GM21360 (cell line): ENCODE results near the gene RIMOC1.

Experiments
- ATAC-seq: cut with Tn5 transposase; IDR thresholded peaks from one replicate; pipeline ENCODE4 v1.9.1; 2021; ENCODE audit warnings: mild to moderate bottlenecking, moderate library complexity; ENCODE audit not compliant: unreplicated experiment

The RIMOC1 gene

GRCh38 chr5:41903892-41904799 is at the start of gene RIMOC1:
Gene RIMOC1, plus strand, starts transcription at chr5:41904344. Its CDS starts 24 bp downstream, at chr5:41904368.
- ATAC-seq: peak; percentile 99

DNA sequence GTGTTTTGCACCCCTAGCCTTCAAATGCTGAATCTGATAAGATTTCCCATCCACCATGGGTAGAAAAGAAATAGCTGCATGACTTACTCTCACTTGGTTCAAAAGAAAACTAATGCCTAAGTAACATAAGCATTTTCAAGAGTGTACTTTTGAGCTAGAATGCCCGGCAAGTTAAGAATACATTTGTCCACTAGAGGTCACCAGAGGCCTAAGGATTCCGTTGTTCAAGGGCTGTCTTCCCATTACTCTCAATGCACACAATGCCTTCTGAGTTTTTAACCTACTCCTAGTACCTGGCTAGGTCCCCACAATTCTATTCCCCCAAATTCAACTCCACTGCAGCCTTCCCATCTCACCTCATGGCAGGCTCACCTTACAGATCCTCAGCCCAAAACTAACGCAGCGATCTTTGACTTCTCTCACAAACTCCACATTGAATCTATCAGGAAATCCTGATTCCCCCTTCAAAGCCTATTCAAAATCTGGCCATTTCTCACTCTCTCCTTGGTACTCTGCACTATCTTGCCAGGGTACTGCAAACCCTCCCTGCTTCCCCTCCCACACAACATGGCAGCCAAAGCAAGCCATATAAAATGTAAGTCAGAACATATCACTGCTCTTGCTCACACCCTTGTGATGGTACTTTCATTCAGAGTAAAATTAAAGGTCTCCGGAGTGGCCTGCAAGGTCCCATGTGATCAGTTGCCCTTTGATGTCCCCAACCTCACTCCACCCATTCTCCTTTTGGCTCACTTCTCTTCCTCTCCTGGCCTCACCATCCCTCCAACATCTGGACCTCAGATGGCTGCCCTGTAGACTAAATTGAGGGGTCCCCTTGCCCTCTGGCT is 47.3 kb upstream of the RIMOC1 start:
- peak; percentile 81 for ATAC-seq

DNA sequence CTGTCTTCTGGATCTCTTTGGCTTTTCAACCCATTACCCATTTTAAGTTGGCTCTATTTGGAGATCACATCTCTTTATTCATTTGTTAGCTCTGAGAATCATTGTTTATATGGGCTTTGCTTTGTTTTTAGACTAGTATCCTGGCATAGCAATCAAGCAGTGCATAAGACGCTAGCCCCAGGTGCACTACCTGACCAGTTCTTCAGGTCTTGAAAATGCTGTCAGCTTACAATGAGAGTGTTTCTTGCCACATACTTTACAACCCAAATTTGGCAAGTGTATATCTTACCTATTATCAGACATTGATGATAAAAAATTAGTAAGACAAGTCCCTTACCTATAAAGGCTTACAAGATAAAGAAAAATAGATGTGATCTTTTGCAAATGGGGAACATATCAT is 46.2 kb upstream of the RIMOC1 start:
- ATAC-seq: no peak

DNA sequence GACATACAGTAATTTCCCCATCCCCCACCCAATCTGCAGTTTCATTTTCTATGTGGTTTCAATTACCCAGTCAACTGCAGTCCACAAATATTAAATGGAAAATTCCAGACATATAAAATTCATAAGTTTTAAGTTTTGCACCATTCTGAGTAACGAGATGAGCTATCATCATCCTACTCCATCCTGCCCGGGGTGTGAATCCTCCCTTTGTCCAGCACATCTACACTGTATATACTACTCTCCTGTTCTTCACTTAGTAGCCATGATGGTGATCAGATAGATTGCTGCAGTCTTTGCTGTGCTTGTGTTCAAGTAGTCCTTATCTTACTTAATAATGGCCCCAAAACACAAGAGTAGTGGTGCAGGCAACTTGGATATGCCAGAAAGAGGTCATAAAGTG is 45.3 kb upstream of the RIMOC1 start:
- ATAC-seq: no peak

DNA sequence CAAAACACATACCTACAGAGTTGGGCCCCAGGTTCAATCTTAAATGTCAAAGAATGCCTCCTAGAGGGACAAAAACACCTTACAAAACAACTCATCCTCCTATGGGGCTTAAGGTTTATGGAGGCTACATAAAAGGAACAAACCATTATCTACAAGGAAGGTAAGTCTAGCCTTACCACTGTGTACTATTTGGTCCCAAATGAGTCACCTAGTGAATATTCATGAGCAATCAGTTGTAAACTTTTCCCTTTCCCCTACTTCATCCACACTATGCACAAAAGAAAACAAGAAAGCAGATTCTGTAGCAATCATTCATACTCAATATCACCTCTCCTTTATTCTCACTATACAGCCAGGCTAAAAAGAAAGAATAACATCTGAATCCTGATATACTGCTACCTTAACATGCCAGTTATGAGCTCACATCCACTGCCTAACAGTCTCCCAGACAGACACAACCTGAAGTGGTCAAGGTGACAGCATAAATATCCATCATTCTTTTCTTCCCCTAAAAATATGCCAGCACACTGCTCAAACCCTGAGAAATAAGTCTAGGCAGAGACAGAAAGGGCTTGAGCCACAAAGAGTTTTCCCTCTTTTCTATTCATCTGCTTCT is 40.2 kb upstream of the RIMOC1 start:
- peak; percentile 62 for ATAC-seq

DNA sequence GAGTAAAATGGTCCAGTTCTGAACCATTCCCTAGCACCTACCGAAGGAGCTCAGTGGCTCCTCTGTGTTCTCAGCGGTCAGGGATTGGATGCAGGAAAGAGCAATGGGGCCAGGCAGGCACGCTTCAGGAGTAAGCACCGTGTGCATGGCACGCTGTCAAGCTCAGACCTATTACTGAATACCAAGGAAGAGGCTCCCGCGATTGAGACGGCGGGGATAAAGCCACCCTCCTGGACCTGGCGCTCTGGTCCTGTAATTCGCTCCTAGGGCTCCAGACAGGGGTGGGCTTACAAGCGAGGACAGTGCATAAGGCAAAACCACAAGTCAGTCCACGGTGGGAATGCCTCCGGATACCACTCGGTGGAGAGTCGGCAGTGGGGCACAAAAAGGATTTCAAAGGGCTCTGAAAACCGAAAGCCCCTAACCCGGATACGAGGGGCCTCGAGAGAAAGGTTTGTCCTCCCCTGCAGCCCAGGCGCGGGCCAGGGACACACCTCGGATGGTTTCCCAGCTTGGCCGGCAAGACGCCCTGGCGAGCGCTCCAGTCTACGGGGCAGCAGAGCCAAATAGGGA is 34.9 kb upstream of the RIMOC1 start:
- no peak for ATAC-seq

DNA sequence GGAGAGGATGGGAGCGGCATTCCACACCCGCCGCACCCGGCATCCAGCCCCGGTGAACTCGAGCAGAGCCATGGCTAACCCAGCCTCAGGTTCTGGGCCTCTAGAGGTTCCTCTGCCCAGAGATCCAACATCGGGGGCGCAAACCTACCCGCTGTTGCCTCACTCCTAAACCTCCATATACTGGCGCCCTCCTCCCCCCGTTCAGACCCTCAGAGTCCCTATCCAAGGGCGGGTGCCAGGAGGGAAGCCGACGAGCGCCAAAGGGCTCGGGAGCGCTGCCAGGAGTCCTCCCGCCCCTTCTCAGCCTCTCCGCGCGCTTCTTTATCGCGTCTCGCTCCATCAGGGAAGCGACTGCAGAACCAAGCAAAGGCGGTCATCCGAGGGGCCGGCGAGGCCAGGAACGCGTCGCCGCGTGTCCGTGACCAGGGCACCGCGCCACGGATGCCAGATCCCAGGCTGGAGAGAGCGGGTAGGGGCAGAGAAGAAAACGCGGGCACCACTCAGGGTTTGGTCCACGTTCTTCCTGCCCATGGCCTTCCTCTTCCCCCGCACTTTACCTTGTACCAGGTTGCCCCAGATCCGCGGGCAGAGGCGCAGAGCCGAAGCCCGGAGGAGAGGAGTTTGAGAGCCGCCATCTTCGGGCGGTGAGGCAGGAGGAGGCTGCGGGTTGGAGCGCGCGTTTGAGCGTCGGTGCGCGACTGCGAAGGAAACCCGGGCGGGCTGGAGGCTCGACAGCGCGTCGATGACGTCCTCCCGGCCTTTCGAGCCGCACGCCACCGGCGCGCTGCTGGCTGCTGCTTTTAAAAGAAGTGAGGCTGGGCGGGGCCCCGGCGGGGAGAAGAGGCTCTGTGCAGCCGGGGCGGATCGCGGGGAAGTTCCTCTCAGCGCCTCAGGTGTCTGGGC is 34.2 kb upstream of the RIMOC1 start, which contains the start of gene OXCT1:
Gene OXCT1, minus strand, starts transcription at position 702 of the 903 bp plus-strand sequence. Its CDS starts 67 bp downstream, at position 635.
- ATAC-seq: peak; percentile 93

DNA sequence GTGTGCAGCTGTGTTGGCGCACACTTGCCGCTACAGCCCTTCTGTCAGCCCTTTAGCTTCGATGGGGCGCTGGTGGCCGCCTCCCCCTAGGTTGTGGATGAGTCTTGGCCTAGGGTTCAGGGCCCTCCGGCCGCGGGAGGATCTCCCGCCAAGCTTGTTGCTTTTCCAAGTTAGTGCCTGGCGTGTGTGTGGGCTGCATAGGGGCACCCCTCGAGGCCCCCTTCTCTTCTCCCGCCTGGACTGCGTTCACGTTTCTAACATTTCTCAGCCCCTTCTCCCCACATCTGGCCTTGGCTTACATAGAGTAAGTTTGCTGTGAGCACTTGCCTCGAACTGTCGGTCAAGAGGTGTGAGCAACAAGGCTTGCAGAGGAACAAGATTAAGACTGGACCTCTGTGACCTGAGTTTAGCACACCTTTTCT is 33.5 kb upstream of the RIMOC1 start:
- no peak for ATAC-seq

DNA sequence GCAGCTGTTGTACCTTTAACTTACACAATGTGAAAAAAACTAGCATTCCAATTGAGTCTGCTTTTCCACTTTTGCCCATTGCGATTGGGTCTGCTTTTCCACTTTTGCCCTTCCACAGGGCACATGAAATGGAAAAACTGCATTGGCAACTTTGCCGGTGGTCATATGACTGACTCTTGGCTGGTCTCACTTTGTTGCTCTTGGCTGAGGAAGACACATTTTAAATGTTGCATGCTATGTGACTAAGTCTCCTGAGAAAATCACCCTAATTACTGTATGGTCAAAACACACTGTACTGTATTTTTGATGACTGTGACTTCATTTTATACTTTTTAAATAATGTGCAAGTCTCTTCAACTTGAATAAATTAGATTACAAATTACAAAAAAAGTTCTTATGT is 32.3 kb upstream of the RIMOC1 start:
- no peak for ATAC-seq

- no peak for ATAC-seq
These were observed 29.6 kb upstream of the RIMOC1 start for GRCh38 chr5:41874512-41875060.

DNA sequence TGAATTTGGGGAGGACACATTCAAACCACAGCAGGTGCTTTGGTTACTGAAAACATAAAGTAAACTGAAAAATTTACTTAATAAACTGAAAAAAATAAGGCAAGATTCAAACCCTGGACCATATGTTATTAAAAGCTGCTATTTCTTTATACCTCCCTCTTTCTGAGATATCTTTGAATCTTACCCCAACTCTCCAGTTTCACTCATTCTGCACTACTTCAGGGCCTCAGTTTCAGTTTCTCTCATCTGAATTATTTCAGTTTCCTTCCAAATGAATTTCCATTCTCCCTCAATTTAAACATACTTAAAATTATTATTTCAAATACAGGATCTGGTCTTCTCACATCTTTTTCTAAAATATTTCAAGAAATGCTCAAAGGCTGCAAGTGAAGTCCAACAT is 29.0 kb upstream of the RIMOC1 start:
- ATAC-seq: no peak

GRCh38 chr5:41876678-41877077 is 27.5 kb upstream of the RIMOC1 start:
- ATAC-seq: no peak

GRCh38 chr5:41877408-41877807 is 26.7 kb upstream of the RIMOC1 start:
- ATAC-seq: no peak

DNA sequence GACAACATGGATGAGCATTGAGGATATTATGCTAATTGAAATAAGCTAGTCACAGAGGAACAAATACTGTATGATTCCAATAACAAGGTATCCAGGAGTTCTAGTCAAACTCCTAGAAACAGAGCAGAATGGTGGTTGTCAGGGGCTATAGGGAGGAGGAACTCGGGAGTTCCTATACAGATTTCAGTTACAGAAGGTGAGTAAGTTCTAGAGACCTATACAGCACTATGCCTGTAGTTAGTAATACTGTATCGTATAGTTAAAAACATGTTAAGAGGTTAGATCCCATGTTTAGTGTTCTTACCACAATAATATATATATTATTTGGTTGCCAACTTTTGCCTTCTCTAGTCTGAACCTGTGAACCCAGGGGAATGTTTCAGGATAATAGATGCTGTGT is 26.0 kb upstream of the RIMOC1 start:
- no peak for ATAC-seq

DNA sequence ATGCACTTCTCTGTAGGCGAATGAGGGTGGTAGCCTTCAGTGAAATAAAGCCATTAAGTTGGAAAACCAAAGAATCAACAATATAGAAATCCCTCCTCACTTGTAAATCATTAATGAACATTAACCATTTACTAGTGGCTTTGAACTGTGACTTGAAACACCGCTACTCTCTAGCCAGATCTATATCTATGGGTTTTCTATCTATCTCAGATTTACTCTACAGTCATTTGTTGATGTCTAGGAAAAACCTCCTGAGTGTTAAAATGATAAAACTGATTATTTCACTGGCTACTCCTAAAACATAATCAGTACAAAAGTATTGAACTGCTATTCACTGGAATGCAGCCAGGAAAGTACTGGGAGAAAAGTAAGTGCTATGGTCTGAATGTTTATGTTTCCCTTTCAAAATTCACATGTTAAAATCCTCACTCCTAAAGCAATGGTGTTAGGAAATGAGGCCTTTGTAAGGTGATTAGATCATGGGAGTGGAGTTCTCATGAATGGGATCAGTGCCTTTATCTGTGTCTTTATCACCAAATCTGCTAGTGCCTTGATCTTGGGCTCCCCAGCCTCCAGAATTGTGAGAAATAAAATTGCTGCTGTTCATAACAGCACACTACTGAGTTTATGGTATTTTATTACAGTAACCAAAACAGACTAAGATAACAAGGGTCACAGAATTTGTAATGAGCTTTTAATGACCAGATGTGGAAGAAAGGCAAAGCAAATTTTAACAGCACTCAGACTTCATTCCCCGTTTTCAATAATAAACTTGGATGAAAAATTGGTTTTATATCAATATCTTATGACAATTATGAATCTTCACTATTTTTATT is 25.3 kb upstream of the RIMOC1 start:
- no peak for ATAC-seq

DNA sequence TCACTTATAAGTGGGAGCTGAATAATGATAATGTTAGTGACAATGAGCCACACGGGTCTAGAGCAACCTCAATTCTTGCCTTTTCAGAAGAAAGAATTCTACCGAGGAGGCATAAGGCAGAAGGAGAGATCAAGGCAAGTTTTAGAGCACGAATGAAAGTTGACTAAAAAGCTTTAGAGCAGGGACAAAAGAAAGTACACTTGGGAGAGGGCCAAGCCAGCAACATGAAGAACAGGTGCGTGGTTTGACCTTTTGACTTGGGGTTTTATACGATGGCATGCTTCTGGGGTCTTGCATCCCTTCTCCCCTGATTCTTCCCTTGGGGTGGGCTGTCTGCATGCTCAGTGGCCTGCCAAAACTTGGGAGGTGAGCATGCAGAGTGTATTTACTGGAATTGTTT is 21.4 kb upstream of the RIMOC1 start:
- no peak for ATAC-seq

DNA sequence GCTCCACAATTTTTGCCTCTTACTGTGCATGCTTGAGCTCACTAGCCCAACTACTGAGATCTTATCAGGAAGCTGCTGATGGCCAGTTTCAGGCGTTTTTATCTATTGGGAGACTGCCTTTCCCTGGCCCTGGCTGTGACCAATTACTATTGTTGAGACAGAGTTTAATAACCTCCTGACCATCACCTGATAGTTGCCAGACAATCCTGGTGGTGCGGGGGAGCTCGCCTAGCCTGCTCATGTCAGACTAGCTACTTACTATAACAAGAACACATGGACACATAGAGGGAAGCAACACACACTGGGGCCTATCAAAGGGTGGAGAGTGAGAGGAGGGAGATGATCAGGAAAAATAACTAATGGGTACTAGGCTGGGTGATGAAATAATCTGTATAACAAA is 20.9 kb upstream of the RIMOC1 start:
- ATAC-seq: no peak

- no peak for ATAC-seq
These were observed 20.2 kb upstream of the RIMOC1 start for GRCh38 chr5:41883936-41884335.

DNA sequence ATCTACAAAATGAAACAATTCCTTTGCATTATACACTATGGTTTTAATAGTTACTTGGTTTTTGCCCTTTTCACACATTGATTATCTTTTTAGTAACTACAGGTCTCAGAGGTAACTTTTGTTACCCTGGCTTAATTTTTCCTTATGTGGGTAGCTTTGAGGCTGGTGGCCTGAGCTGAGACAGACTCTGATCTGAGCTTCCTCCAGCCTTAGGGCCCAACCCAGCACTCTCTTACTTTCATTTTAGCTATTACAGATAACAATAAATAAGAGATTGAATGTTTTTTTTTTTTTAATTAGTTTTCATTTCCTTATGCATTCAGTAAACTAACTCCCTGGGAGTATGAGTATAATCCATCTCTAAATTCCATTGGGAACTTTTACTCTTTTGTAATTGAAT is 18.9 kb upstream of the RIMOC1 start:
- ATAC-seq: no peak
